IMR-90 (cell line): ENCODE measurements around the gene TP53I11. TPM values are rescaled to one million over a fixed set of nuclear protein-coding genes. Genes with fewer than 3 reads are reported as not detected.

ENCODE experiments used
- ATAC-seq: fragments of 200-7000 bp; cut with Tn5 transposase; 2 replicates; pipeline ENCODE4 v1.9.1; 2020; ENCODE audit warnings: low read depth, mild to moderate bottlenecking, moderate library complexity
- BruUV-seq: library from RNA; stranded (reverse); fragments of 400-500 nt; replicated peaks from 2 replicates; lab custom pipeline; 2021; lab: Mats Ljungman, UMichigan
- CTCF ChIA-PET: fragments of 300-600 bp; formaldehyde crosslinking; extraction: SDS; loops from one replicate; lab custom pipeline; 2021; ENCODE audit warnings: antibody characterized with exemption; lab: Yijun Ruan, JAX
- POLR2A ChIA-PET: fragments of 300-600 bp; sonication (Branson Sonifier 250); formaldehyde crosslinking; loops from one replicate; lab custom pipeline; 2022; ENCODE audit warnings: antibody characterized with exemption; ENCODE audit not compliant: unreplicated experiment; lab: Charles Lee
- DNase-seq: peaks from one replicate; pipeline ENCODE4 v3.0.0; 2013
- H2AFZ ChIP-seq: replicated peaks from 2 replicates; pipeline ENCODE3; 2013; ENCODE audit warnings: low read length, mild to moderate bottlenecking; ENCODE audit not compliant: poor library complexity
- H2AK5ac ChIP-seq: 2 replicates; pipeline ENCODE4 v1.6.1; 2013; ENCODE audit warnings: low read depth, low read length, inconsistent platforms
- H2AK9ac ChIP-seq: replicated peaks from 2 replicates; pipeline ENCODE3; 2013; ENCODE audit warnings: mild to moderate bottlenecking, low read depth, low read length, moderate library complexity; ENCODE audit not compliant: poor library complexity
- H2BK120ac ChIP-seq: 2 replicates; pipeline ENCODE4 v1.6.1; 2013; ENCODE audit warnings: low read depth, low read length, inconsistent platforms
- H2BK15ac ChIP-seq: 3 replicates; pipeline ENCODE4 v1.6.1; 2013; ENCODE audit warnings: low read depth, low read length, inconsistent platforms
- H2BK20ac ChIP-seq: 2 replicates; pipeline ENCODE4 v1.6.1; 2013; ENCODE audit warnings: low read depth, mild to moderate bottlenecking, inconsistent platforms, low read length, moderate library complexity
- H2BK5ac ChIP-seq: 2 replicates; pipeline ENCODE4 v1.6.1; 2013; ENCODE audit warnings: mild to moderate bottlenecking, low read depth, low read length, inconsistent platforms; ENCODE audit not compliant: poor library complexity, severe bottlenecking
- H3K14ac ChIP-seq: replicated peaks from 2 replicates; pipeline ENCODE4 v1.6.1; 2013; ENCODE audit warnings: low read depth, low read length, inconsistent platforms
- H3K18ac ChIP-seq: 2 replicates; pipeline ENCODE4 v1.6.1; 2013; ENCODE audit warnings: low read depth, low read length, control low read depth
- H3K23ac ChIP-seq: 2 replicates; pipeline ENCODE4 v1.6.1; 2013; ENCODE audit warnings: low read depth, low read length, inconsistent platforms
- H3K27ac ChIP-seq: 2 replicates; pipeline ENCODE4 v1.5.1; 2013; ENCODE audit warnings: mild to moderate bottlenecking, control low read depth, low read length; ENCODE audit not compliant: insufficient read depth
- H3K27me3 ChIP-seq: 2 replicates; pipeline ENCODE4 v1.6.1; 2013; ENCODE audit warnings: low read length; ENCODE audit not compliant: control insufficient read depth, insufficient read depth
- H3K36me3 ChIP-seq: 2 replicates; pipeline ENCODE4 v1.6.1; 2013; ENCODE audit warnings: low read length, mixed read lengths; ENCODE audit not compliant: control insufficient read depth, insufficient read depth
- H3K4ac ChIP-seq: 2 replicates; pipeline ENCODE4 v1.6.1; 2013; ENCODE audit warnings: low read depth, low read length, inconsistent platforms
- H3K4me1 ChIP-seq: 2 replicates; pipeline ENCODE4 v1.6.1; 2013; ENCODE audit warnings: low read length, mixed read lengths; ENCODE audit not compliant: control insufficient read depth, insufficient read depth
- H3K4me2 ChIP-seq: 2 replicates; pipeline ENCODE4 v1.6.1; 2013; ENCODE audit warnings: low read depth, mild to moderate bottlenecking, control low read depth, low read length, moderate library complexity
- H3K4me3 ChIP-seq: 2 replicates; pipeline ENCODE4 v1.5.1; 2013; ENCODE audit warnings: low read depth, mild to moderate bottlenecking, control low read depth, low read length, moderate library complexity; ENCODE audit not compliant: insufficient read depth
- H3K56ac ChIP-seq: 2 replicates; pipeline ENCODE4 v1.6.1; 2013; ENCODE audit warnings: low read length, inconsistent platforms; ENCODE audit not compliant: insufficient read depth; ENCODE audit errors: extremely low read depth
- H3K79me1 ChIP-seq, 2 experiments: 2 replicates each; pipeline ENCODE4 v1.6.1; 2013; ENCODE audit warnings: low read length in 2 of 2, inconsistent platforms in 1 of 2, low read depth in 1 of 2
- H3K9ac ChIP-seq: 2 replicates; pipeline ENCODE4 v1.6.1; 2013; ENCODE audit warnings: low read depth, low read length, control low read depth
- H3K9me1 ChIP-seq: 2 replicates; pipeline ENCODE4 v1.6.1; 2013; ENCODE audit warnings: low read length, inconsistent platforms; ENCODE audit not compliant: insufficient read depth
- H3K9me3 ChIP-seq: 2 replicates; pipeline ENCODE4 v1.6.1; 2013; ENCODE audit warnings: low read length; ENCODE audit not compliant: control insufficient read depth, insufficient read depth
- H4K20me1 ChIP-seq: 2 replicates; pipeline ENCODE4 v1.6.1; 2013; ENCODE audit warnings: low read length, inconsistent platforms; ENCODE audit not compliant: insufficient read depth
- H4K5ac ChIP-seq: 2 replicates; pipeline ENCODE4 v1.6.1; 2013; ENCODE audit warnings: mild to moderate bottlenecking, low read depth, low read length, control low read depth
- H4K8ac ChIP-seq, 2 experiments: 2 replicates each; pipeline ENCODE4 v1.6.1; 2013; ENCODE audit warnings: low read depth in 2 of 2, low read length in 2 of 2, control low read depth in 1 of 2, inconsistent platforms in 1 of 2
- H4K91ac ChIP-seq: 2 replicates; pipeline ENCODE4 v1.6.1; 2013; ENCODE audit warnings: low read depth, low read length, inconsistent platforms; ENCODE audit not compliant: insufficient read depth
- BHLHE40 ChIP-seq: fragments of 150-350 bp; IDR thresholded peaks from 2 replicates; pipeline ENCODE4 v1.6.1; 2016; ENCODE audit warnings: mild to moderate bottlenecking, low read depth, low read length
- CEBPB ChIP-seq: IDR thresholded peaks from 2 replicates; pipeline ENCODE4 v1.6.1; 2012; ENCODE audit warnings: low read depth, low read length, improper control_type of control experiment
- CHD1 ChIP-seq: IDR thresholded peaks from 2 replicates; pipeline ENCODE4 v1.6.1; 2012; ENCODE audit warnings: low read depth, low read length, improper control_type of control experiment
- MAZ ChIP-seq: IDR thresholded peaks from 2 replicates; pipeline ENCODE4 v1.6.1; 2012; ENCODE audit warnings: low read depth, mild to moderate bottlenecking, low read length, improper control_type of control experiment, moderate library complexity, borderline replicate concordance
- MXI1 ChIP-seq: IDR thresholded peaks from 2 replicates; pipeline ENCODE4 v1.6.1; 2012; ENCODE audit warnings: low read depth, mild to moderate bottlenecking, low read length, moderate library complexity, borderline replicate concordance
- POLR2A ChIP-seq: IDR thresholded peaks from 2 replicates; pipeline ENCODE4 v1.6.1; 2012; ENCODE audit warnings: mild to moderate bottlenecking, low read depth, low read length
- RAD21 ChIP-seq: IDR thresholded peaks from 2 replicates; pipeline ENCODE4 v1.6.1; 2012; ENCODE audit warnings: low read length, improper control_type of control experiment
- WGBS, 2 experiments: methylation state at CpG; one replicate each; pipeline versions ENCODE4 v1.1.5 to v1.1.7; 2013; ENCODE audit warnings: missing lambda C conversion rate in 2 of 2; ENCODE audit not compliant: insufficient read length in 1 of 2; ENCODE audit errors: extremely low coverage in 2 of 2; 5-methylcytosine and 5-hydroxymethylcytosine counted together
- dilution Hi-C: fragments of 300-500 bp; cut with HindIII; formaldehyde crosslinking; loops from one replicate; pipeline ENCODE4 v1.14.3; 2018; ENCODE audit warnings: low sequenced_read_pairs; ENCODE audit not compliant: unreplicated experiment
- in situ Hi-C: fragments of 300-500 bp; cut with MboI; formaldehyde crosslinking; loops from 3 replicates; pipeline ENCODE4 v1.14.3; 2019; ENCODE audit warnings: low sequenced_read_pairs, inconsistent platforms, mixed read lengths
- intact Hi-C: fragments of 100-400 bp; cut with micrococcal nuclease; formaldehyde crosslinking; loops from 2 replicates; pipeline ENCODE4 v1.10.0; 2022
- polyA plus RNA-seq, 3 experiments: library from polyadenylated mRNA; depleted of rRNA; stranded (reverse); fragments of >200 nt; gene quantifications; 2 replicates each; pipeline ENCODE4 v1.2.3, GENCODE V29; 2012; ENCODE audit warnings: low replicate concordance in 1 of 3
- total RNA-seq: library from RNA; depleted of rRNA; stranded (reverse); fragments of >200 nt; gene quantifications from 2 replicates; pipeline ENCODE4 v1.2.3, GENCODE V29; 2012

Gene TP53I11
- total and polyA plus RNA-seq, 2 of the 4 experiments (the other 2 are of a cell fraction): 3.9 to 22.0 TPM

- no peaks in the 10 kb centered on the region for H3K9me3 ChIP-seq
- no peak overlapping the region for H2AK5ac ChIP-seq
- H3K4me2 ChIP-seq: no peak overlapping the region
- H3K27me3 ChIP-seq: no peaks in the 10 kb centered on the region
- peaks cover 2% of the 10 kb centered on the region; the same call in 1 of the 2 replicates for H3K4me1 ChIP-seq
- peaks cover 11 to 41% of the 10 kb centered on the region in 2 experiments for H3K79me1 ChIP-seq
- H3K56ac ChIP-seq: no peak overlapping the region
- no peak overlapping the region for H2AK9ac ChIP-seq
- intact Hi-C loops: no loop called here
- H3K18ac ChIP-seq: no peak overlapping the region
- H4K8ac ChIP-seq: no peak overlapping the region
- H4K91ac ChIP-seq: no peak overlapping the region
- ChIA-PET POLR2A (no interaction called here), CTCF (no interaction called here)
- in situ Hi-C loops: no loop called here
- no peak overlapping the region for H3K27ac ChIP-seq
- peaks cover 18% of the 10 kb centered on the region; the same call in 1 of the 2 replicates for H3K36me3 ChIP-seq
- no peak overlapping the region for H3K14ac ChIP-seq
- no peak overlapping the region for H2AFZ ChIP-seq
- H3K4ac ChIP-seq: no peak overlapping the region
- H3K9me1 ChIP-seq: peaks cover 5% of the 10 kb centered on the region
- WGBS, 2 experiments: no CpG with 5 or more reads among the region's 9 CpGs
- H4K20me1 ChIP-seq: peaks cover 57% of the 10 kb centered on the region
- no peak overlapping the region for H3K23ac ChIP-seq
- H2BK15ac ChIP-seq: no peak overlapping the region
- DNase-seq (no peak), ATAC-seq (no peak)
- H2BK5ac ChIP-seq: no peak overlapping the region
- no peak overlapping the region for H3K9ac ChIP-seq
- BruUV-seq: no TSS peak
- no peak overlapping the region for H2BK20ac ChIP-seq
- no peak overlapping the region for H2BK120ac ChIP-seq
- no peak for TF ChIP-seq CEBPB
- TF ChIP-seq MXI1: no peak
- TF ChIP-seq POLR2A: no peak
- no peak for TF ChIP-seq MAZ
- TF ChIP-seq CHD1: no peak
- TF ChIP-seq BHLHE40: no peak
- TF ChIP-seq RAD21: no peak
- H3K4me3 ChIP-seq: no peak overlapping the region
- dilution Hi-C loops: no loop called here
- H4K5ac ChIP-seq: no peak overlapping the region
These were observed 3.6 kb downstream of the TP53I11 start for GRCh38 chr11:44947114-44947513.
